NCI-H128 (cell line): Measurements from ENCODE around the gene USP27X.
A peak's percentile ranks its signal among the peaks of the same experiment; 100 is the strongest.

Experiments
- DNase-seq: peaks from one replicate; lab custom pipeline; 2025; ENCODE audit not compliant: unreplicated experiment; lab: John Stamatoyannopoulos, UW

The USP27X gene

DNA sequence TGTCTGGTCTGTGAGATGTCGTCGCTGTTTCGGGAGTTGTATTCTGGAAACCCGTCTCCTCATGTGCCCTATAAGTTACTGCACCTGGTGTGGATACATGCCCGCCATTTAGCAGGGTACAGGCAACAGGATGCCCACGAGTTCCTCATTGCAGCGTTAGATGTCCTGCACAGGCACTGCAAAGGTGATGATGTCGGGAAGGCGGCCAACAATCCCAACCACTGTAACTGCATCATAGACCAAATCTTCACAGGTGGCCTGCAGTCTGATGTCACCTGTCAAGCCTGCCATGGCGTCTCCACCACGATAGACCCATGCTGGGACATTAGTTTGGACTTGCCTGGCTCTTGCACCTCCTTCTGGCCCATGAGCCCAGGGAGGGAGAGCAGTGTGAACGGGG is 1.4 kb downstream of the USP27X start:
- DNase-seq, result no peak

DNA sequence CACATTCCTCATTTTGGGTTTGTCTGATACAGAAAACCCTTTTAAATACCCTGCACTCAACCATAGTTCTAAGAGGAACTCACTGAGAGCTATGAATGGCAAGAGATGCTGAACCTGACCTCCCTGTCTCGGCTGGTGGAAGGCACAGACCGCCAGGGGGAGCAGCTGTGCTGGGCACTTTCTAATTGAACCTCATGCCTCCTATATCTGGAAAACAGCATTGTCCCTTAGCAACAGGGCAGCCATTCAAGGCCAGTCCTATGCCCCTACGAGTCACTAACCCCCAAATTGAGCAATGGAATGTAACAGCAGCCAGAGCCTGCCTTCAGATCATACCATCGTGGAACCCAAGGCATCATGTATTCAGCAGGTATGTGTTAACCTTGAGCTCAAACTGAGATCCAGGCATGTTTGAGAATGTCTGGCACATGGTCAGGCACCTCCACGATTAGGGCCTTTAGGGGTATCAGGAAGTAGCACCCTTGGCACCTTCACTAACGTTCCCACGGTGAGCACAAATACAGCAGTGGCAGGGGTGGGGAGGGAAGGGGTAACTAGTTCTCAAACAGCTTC is 5.1 kb downstream of the USP27X start:
- DNase-seq, result peak; percentile 38

DNA sequence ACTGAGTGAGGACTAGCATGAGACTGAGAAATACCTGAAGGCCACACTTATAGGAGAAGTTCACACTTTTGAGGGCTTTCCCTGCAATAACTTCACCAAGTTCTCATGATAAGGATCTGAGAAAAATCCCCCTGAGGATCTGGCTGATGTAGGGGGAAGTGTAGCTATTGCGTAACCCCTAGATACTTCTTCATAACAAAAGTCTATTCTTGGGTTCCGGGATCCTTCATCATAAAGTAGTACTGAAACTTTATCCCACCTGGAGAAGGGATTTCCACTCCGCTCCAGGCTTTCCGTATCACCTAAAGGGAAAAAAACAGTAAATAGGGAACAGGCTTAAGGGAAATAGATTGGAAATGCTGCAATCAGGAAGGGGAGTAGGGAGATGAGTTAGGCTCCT is 13.3 kb downstream of the USP27X start:
- no peak for DNase-seq

DNA sequence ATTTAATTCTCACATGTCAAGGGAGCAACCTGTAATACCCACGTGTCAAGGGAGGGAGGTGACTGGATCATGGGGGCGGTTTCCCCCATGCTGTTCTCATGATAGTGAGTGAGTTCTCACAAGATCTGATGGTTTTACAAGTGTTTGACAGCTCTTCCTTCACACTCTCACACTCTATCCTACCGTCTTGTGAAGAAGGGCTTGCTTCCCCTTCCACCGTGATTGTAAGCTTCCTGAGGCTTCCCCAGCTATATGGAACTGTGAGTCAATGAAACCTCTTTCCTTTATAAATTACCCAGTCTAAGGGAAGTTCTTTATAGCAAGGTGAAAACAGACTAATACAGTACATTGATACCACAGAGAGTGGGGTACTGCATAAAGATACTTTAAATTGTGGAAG is 17.7 kb downstream of the USP27X start:
- DNase-seq, result no peak

DNA sequence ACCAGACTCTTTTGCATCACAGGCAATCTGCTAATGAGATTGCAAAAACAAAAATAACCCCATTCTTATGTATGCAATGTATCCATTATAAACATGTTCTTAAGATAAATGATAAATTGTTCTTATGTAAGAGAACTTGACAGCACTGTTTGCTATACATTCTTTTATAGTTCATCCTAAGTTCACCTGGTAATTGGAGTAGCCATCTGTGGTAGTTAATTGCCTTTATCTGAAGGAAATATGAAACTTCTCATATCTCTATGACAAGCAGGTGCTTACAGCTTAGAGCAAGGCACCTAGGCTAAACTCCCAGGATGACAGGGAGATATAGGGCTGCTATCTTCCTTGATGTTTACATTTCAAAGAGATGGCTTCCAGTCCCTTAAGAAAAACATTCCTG is 21.8 kb downstream of the USP27X start:
- no peak for DNase-seq

DNA sequence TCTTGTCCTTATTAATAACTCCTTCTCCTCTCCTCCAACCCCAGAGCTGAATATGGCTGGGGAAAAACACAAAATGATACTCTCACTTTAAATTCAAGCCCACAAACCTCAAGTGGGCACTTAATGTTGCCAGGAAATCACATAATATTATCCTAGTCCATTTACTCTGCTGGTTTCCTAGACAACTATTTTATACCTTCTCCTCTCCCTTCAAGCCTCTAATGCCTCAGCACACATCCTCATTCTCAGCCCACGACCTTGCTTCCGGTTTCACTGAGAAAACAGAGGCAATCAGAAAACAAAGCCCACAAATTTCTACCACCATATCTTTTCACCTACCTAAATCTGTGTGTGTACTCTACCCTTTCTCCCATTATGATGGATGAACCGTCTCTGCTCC is 31.1 kb downstream of the USP27X start:
- DNase-seq, result peak; percentile 13

DNA sequence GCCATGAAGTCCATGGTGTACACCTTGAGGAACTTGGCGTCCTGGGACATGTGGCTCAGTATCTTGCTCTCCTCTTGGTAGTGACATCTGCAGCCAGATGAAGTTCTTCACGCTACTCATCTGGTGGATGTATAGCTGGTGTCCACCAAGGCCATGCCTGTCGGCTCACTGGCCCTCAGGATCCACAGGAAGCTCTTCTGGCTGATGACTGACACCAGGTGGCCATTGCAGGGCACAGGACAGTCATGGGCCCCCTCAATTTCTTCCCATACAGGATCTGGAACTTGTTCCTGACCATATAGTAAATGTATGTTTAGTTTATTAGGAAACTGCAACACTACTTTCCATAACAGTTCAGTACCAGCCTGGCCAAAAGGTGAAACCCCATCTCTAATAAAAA is 32.8 kb downstream of the USP27X start:
- no peak for DNase-seq

DNA sequence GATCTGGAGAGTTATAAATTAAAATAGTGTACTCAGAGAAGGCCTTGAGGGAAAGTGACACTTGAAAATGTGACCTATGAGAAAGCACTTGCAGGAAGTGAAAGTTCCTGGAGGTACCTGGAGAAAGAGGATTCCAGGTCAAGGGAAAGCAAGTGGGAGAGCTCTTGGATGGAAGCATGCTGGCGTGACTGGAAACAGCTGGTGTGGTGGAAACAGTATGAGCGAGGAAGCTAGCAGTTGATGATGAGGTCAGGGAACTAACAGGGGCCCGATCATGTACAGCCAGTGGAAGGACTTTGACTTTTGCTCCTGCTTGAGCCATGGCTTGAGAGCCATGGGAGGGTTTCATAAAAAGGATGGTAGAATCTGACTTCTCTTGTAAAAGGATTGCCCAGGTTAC is 33.6 kb downstream of the USP27X start:
- no peak for DNase-seq

DNA sequence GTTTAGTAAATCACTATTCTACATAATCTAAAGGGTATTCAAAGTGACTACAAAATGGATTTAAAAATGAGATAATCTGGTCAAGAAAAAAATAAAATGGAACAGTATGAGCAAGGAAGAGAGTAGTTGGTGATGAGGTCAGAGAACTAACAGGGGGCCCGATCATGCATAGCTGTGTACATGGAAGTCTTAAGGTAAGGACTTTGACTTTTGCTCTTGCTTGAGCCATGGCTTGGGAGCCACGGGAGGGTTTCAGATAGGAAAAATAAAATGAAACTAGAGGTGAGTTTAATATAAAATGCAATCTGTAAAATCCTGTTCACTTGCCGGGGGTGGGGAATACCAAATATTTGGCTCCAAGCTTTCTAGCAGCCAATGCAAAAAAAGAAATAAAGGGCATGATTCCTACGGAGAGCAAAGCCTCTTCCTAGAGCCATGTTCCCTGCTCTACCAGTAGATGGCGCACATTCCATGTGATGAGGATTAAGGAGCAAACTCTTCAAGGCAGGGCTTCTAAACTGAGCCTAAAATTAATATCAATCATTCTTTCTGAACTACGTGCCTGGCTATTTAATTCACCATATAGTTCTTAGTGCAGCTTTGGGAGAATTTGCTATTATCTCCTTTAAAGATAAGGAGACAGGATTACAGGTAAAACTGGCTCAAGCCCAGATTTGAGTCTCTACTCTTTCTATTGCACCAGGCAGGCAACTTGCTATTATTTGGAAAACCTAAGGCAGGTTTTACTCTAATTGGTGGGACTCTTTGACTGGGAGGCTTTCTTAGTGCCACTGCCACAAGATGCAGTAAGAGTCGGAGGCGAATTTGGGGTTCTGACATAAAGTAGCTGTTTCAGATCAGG is 36.3 kb downstream of the USP27X start:
- DNase-seq, result peak; percentile 19

DNA sequence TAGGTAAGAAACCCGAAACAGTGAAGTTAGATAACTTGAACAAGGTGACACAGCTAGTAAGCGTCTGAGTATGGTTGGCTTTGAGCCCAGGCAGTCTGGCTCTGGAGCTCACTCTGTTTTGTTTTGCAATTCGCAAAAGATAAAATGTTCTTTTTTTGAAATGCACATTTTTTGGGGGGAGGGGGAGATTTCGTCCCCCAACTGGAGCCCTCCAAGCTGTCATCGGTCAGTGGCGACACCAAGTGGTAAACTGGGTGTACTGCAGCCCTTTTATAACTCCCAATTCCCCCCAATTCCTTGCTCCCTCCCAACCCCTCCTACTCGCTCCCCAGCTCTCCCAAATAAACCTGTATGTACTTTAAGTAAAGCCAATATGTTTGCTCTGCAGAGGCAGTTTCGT is 40.3 kb downstream of the USP27X start:
- peak; percentile 1 for DNase-seq

DNA sequence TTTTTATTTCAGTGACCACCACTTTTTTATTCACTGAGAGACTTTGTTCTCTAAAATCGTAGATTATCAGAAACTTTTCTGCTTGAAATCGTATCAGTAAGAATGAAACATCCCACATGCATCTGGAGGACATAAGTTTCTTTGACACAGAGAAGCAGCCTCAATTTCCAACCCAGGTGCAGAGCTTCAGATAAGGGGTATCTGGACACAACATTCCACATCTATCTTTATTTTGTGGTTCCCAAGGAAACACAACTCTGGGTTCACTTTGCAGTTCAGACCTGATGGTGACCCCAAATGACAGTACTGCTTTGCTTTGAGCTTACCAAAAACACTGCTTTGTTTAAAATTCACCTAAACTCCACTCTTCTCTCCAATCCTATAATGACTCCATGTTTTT is 41.8 kb downstream of the USP27X start:
- DNase-seq, result no peak

DNA sequence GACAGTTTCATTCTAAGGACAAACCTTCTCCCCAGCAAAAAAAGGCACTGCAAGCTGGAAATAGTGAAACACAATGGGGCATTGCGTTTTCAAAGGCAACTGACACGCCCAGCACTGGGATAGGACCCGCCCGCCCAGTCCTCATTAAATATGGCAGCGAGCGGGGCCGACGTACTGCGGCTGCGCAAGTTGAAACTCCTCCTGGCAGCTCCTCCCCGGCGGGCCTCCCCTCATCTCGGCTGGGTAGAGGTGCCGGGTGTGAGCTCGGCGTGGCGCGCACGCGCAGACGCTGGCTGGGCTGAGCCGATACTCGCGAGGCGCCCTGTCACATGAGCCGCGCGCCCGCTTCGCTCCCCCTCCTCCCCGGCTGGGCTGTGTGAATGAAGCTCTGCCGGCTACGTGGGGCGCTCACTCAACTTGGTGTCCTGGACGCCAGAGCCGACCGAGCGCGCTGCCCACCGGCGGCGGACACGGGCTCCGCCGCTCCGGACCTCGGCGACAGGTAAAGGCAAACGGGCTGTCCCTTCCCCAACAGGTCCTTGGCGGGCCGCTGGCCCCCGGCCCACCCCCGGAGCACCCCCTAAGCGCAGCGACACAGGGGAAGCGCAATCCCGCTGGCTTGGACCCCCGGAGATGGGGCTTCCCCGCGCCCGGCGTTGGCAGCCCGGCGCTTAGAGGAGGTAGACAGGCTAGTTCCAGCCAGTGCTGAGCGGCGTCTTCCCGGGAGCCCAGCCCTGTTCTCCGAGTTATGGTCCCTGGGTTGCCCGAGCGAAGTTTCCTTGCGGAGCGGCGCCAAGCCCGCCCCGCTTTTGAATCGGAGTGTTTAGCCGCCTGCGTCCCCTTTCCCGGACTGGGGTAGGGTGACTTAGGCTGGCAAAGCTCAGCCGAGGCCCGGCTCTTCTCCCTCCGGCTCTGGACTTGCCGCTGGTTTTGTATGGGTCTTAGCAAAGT is 43.3 kb downstream of the USP27X start, which contains the start of gene CLCN5:
TSS of gene CLCN5 (plus strand) at position 306 of the 951 bp plus-strand sequence. CDS start 2,703 bp downstream, outside the sequence.
- peak; percentile 87 for DNase-seq

DNA sequence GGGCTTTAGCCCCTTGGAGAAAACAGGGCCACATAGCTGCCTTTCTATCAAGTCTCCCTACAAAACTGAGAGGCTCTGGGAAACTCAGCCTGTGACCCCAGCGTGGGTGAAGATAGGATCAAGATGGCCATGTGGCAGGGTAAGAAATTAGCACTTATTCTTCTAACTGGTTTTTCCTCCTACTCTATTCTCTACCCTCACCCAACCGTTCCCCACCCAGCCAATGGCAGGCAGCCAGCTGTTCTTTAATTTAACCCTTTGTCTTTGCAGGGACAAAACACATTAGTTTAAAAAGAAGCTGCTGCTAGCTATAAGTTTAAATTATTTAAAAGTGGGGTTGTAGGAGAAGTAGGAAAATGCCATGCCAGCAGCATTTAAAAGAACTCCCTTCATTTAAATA is 45.9 kb downstream of the USP27X start:
- DNase-seq, result no peak

DNA sequence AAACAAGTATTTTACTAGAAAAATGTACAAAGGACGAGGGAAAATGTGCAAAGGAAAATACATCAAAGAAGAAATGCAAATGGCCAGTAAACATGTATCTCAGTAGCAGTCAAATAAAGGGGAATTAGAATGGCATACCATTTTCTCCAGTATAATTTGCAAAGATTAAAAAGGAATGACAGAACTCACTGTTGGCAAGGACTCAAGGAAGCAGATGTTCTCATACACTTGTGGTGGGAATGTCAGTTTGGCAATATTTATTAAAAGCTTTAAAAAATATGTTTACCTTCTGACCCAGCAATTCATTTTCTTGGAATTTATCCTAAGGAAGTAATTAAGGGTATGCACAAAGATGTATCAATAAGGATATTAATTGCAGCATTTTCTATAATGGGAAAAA is 50.8 kb downstream of the USP27X start:
- DNase-seq, result no peak
